ENCODE measurements around the gene ELMO1. TPM values are rescaled to one million over a fixed set of nuclear protein-coding genes. Genes with fewer than 3 reads are reported as not detected.

The ELMO1 gene
- total RNA-seq, 1 donor from 2014 or later = 151 TPM

DNA sequence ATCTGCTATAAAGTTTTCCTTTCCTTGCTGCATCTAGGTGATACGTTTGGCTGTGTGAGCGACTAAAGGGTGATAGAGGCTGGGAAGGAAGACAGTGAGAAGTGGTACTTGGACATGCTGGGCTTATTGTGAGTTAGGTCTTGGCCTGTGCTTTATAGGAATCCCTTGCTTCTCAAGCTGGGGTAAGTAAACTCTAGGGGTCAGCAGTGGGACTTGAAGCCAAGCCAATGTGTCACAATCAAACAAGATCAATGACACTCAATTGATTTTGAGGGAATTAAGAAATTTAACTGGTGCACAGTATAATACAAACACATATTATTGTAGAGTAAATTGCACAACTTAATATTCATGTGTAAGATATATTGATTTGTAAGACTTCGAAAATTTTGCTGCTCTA lies 568.6 kb downstream of the ELMO1 start:
- Mint-ChIP-seq H3K9me3 (ENCODE audit: unreplicated experiment) (no peaks in the 10 kb centered on the region), H3K36me3 (ENCODE audit: low read depth, unreplicated experiment) (peaks cover 55% of the 10 kb centered on the region), H3K27ac (ENCODE audit: unreplicated experiment) (no peak overlapping the region), H3K4me1 (ENCODE audit: unreplicated experiment) (no peaks in the 10 kb centered on the region), H3K4me3 (ENCODE audit: unreplicated experiment) (no peak overlapping the region), H3K27me3 (ENCODE audit: unreplicated experiment) (peaks cover 5% of the 10 kb centered on the region)
- no peak for DNase-seq (ENCODE audit: low spot score)
- TF ChIP-seq, protein P1, sequence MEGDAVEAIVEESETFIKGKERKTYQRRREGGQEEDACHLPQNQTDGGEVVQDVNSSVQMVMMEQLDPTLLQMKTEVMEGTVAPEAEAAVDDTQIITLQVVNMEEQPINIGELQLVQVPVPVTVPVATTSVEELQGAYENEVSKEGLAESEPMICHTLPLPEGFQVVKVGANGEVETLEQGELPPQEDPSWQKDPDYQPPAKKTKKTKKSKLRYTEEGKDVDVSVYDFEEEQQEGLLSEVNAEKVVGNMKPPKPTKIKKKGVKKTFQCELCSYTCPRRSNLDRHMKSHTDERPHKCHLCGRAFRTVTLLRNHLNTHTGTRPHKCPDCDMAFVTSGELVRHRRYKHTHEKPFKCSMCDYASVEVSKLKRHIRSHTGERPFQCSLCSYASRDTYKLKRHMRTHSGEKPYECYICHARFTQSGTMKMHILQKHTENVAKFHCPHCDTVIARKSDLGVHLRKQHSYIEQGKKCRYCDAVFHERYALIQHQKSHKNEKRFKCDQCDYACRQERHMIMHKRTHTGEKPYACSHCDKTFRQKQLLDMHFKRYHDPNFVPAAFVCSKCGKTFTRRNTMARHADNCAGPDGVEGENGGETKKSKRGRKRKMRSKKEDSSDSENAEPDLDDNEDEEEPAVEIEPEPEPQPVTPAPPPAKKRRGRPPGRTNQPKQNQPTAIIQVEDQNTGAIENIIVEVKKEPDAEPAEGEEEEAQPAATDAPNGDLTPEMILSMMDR (IDR thresholded peaks at IDR 0.05; ENCODE audit: unreplicated experiment) = no peak

DNA sequence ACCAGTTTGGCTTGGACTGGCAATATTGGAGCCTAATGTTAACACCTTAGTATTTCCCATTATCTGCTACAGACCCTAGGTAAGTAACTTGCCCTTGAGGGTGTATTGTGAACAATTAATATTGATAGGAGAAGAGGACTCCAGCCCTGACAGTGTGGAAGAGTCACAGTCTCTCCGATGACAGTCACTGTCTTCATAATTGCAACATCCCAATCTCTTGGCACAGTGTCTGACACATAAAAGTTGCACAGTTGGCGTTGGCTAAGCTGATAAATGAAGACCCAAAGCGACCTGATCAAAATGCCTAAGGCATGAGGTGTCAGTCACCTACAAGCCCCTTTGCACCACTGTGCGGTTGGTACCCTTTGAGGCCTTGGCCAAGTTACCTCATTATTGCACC lies 569.6 kb downstream of the ELMO1 start:
- Mint-ChIP-seq H3K27ac (ENCODE audit: unreplicated experiment) (no peak overlapping the region), H3K36me3 (ENCODE audit: low read depth, unreplicated experiment) (peaks cover 54% of the 10 kb centered on the region), H3K27me3 (ENCODE audit: unreplicated experiment) (peaks cover 5% of the 10 kb centered on the region), H3K9me3 (ENCODE audit: unreplicated experiment) (no peaks in the 10 kb centered on the region), H3K4me3 (ENCODE audit: unreplicated experiment) (no peak overlapping the region), H3K4me1 (ENCODE audit: unreplicated experiment) (peaks cover 6% of the 10 kb centered on the region)
- DNase-seq (ENCODE audit: low spot score) = no peak
- TF ChIP-seq, protein P1 (IDR thresholded peaks at IDR 0.05; ENCODE audit: unreplicated experiment) = no peak

DNA sequence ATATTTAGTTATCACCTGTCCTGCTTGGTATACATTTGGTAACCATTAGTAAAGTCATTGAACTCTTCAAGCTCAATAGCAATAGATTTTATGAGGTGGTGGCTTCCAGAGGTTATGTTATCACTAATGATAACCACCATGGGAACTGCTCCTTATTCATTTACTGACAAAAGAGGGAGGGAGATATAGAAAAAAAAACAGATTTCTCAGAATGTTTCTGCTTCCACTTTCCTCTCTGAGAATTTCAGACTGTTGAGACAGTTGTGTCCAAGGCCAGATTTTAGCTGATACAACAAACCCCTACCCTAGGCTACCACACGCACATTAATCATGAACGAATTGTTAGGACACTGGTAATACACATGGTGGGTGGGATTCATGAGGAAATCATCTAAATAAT lies 570.4 kb downstream of the ELMO1 start:
- peaks cover 57% of the 10 kb centered on the region for H3K36me3 Mint-ChIP-seq (ENCODE audit: low read depth, unreplicated experiment)
- H3K4me1 Mint-ChIP-seq (ENCODE audit: unreplicated experiment) = peaks cover 10% of the 10 kb centered on the region
- peaks cover 5% of the 10 kb centered on the region for H3K27me3 Mint-ChIP-seq (ENCODE audit: unreplicated experiment)
- no peaks in the 10 kb centered on the region for H3K9me3 Mint-ChIP-seq (ENCODE audit: unreplicated experiment)
- no peak overlapping the region for H3K27ac Mint-ChIP-seq (ENCODE audit: unreplicated experiment)
- DNase-seq (ENCODE audit: low spot score) = no peak
- TF ChIP-seq, protein P1 (IDR thresholded peaks at IDR 0.05; ENCODE audit: unreplicated experiment) = no peak
- no peak overlapping the region for H3K4me3 Mint-ChIP-seq (ENCODE audit: unreplicated experiment)

DNA sequence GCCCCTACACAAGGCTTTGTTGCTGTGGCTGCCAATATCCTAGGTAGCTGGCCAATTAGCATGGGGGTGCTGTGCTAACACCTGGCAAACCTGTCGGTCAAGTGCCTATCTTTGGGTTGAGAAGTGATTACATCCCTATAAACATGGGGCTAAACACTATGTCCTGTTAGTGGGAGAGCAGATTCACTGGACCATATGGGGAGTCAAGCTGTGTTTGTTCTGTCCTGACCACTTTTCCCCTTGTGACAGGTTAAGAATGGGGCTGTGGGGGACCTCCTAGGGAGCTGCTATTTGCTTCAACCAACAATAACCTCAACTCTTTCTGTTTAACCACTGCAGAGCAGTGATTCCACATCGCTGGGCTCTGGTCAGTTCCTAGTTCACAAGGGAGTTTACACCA lies 572.9 kb downstream of the ELMO1 start:
- Mint-ChIP-seq H3K4me3 (ENCODE audit: unreplicated experiment) (no peak overlapping the region), H3K27ac (ENCODE audit: unreplicated experiment) (no peak overlapping the region), H3K4me1 (ENCODE audit: unreplicated experiment) (peaks cover 21% of the 10 kb centered on the region), H3K9me3 (ENCODE audit: unreplicated experiment) (no peaks in the 10 kb centered on the region), H3K27me3 (ENCODE audit: unreplicated experiment) (peaks cover 5% of the 10 kb centered on the region), H3K36me3 (ENCODE audit: low read depth, unreplicated experiment) (peaks cover 50% of the 10 kb centered on the region)
- TF ChIP-seq, protein P1 (IDR thresholded peaks at IDR 0.05; ENCODE audit: unreplicated experiment) = no peak
- no peak for DNase-seq (ENCODE audit: low spot score)

DNA sequence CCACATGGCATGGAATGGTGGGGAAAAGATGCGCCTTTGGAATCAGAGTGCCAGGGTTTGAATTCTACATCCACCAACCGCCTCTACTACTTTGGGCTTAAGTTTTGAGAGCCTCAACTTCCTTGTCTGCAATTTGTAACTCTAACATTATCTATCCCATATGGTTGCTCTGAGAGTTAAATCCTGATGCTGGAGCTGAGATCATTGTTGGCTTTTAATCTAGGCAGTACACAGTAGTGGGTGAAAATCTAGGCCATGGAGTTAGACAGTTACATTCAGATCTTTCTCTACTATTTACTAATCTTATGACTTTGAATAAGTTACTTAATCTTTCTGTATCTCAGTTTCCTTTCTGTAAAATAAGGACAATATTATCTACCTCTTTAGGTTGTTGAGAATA lies 574.6 kb downstream of the ELMO1 start:
- Mint-ChIP-seq H3K4me3 (ENCODE audit: unreplicated experiment) (peak overlapping the region; percentile 29), H3K27me3 (ENCODE audit: unreplicated experiment) (peaks cover 2% of the 10 kb centered on the region)

More for the DNA sequence above, 574.6 kb downstream of the ELMO1 start:
- H3K4me1 Mint-ChIP-seq (ENCODE audit: unreplicated experiment) = peaks cover 30% of the 10 kb centered on the region
- H3K27ac Mint-ChIP-seq (ENCODE audit: unreplicated experiment) = peak overlapping the region; percentile 46
- no peaks in the 10 kb centered on the region for H3K9me3 Mint-ChIP-seq (ENCODE audit: unreplicated experiment)
- H3K36me3 Mint-ChIP-seq (ENCODE audit: low read depth, unreplicated experiment) = peaks cover 54% of the 10 kb centered on the region
- DNase-seq (ENCODE audit: low spot score) = no peak
- TF ChIP-seq, protein P1 (IDR thresholded peaks at IDR 0.05; ENCODE audit: unreplicated experiment) = no peak

Measured in endothelial cell (in vitro differentiated cells).